ENCODE results near the gene CCM2L. TPM values are rescaled to one million over a fixed set of nuclear protein-coding genes. Genes with fewer than 3 reads are reported as not detected.

Gene CCM2L
- polyA plus RNA-seq, 3 donors: not detected

GRCh38 chr20:32064667-32065066 is 54.4 kb downstream of the CCM2L start:
- Histone ChIP-seq H3K36me3 (replicated peaks in 1 of 2; ENCODE audit: control insufficient read depth in 1 of 2, insufficient read depth in 2 of 2, low read length in 2 of 2) (peaks cover 33 to 41% of the 10 kb centered on the region in 2 donors), H3K79me2 (ENCODE audit: insufficient read depth, low read length) (peaks cover 92% of the 10 kb centered on the region), H3K9ac (ENCODE audit: insufficient read depth, low read length, poor library complexity, severe bottlenecking) (peak overlapping the region; percentile 12), H3K27me3 (ENCODE audit: control insufficient read depth in 2 of 2, insufficient read depth in 2 of 2, low read length in 2 of 2) (no peaks in the 10 kb centered on the region), H3K4me3 (replicated peaks in 1 of 3; ENCODE audit: low read depth in 2 of 3, low read length in 3 of 3) (peak overlapping the region in 1 of 3 experiments; percentile 47), H4K20me1 (ENCODE audit: insufficient read depth, low read length) (peaks cover 6% of the 10 kb centered on the region), H2AFZ (ENCODE audit: insufficient read depth, low read depth, low read length, poor library complexity, severe bottlenecking) (no peak overlapping the region), H3K27ac (ENCODE audit: low read depth in 1 of 2, low read length in 2 of 2) (peak overlapping the region; percentile 79 to 94), H3K4me1 (ENCODE audit: control insufficient read depth in 1 of 2, insufficient read depth in 2 of 2, low read length in 2 of 2) (peaks cover 96 to 98% of the 10 kb centered on the region in 2 donors), H3K9me3 (replicated peaks in 1 of 2; ENCODE audit: control insufficient read depth in 1 of 2, insufficient read depth in 1 of 2, low read length in 2 of 2) (no peaks in the 10 kb centered on the region), H3K4me2 (replicated peaks; ENCODE audit: extremely low read depth, low read length, poor library complexity, severe bottlenecking) (peak overlapping the region; percentile 49)
- H3K4me1 Mint-ChIP-seq: peaks cover 88% of the 10 kb centered on the region
- intact Hi-C loops (cut with micrococcal nuclease): loop anchor here (2.0 to 5.0 kb wide), 3 partner anchors 14 to 48 kb away; no protein-coding TSS in a partner anchor
- peak overlapping the region; percentile 97 to 100 (median 99) for H3K27ac Mint-ChIP-seq
- no peaks in the 10 kb centered on the region for H3K27me3 Mint-ChIP-seq (ENCODE audit: low read depth in 3 of 3)
- peak overlapping the region; percentile 12 to 62 for H3K4me3 Mint-ChIP-seq
- peaks cover 0 to 2% (median 0%) of the 10 kb centered on the region in 7 donors for H3K9me3 Mint-ChIP-seq
- DNase-seq: no peak
- no peak for TF ChIP-seq CTCF (IDR thresholded peaks at IDR 0.05)
- WGBS (ENCODE audit: insufficient coverage): 73% methylated on average over 3 of the region's 7 CpGs
- peaks cover 61 to 88% of the 10 kb centered on the region in 2 donors for H3K36me3 Mint-ChIP-seq

DNA sequence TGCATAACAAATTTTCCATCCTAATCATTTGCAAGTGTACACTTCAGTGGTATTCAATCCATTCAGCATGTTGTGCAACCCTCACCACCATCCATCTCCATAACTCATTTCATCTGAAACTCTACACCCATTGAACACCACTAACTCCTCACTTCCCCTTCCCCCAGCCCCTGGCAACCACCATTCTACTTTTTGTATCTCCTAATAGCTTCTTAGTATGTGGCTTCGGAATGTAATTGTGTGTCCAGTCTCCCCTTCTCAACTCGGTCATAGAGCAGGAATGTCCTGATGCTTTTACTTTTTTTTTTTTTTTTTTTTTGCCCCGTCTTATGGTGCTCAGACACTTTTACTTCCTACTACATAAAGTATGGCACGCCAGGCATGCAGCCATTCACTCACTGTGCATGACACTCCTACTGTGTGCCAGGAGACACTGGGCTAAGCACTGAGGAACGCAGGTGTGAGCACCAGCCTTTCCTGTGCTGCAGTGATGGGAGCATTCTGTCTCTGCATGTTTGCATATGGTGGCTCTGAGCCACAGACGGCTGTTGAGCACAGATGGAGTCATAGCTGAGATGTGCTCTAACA is 57.1 kb downstream of the CCM2L start:
- no peaks in the 10 kb centered on the region for H3K9me3 ChIP-seq (replicated peaks in 1 of 2; ENCODE audit: control insufficient read depth in 1 of 2, insufficient read depth in 1 of 2, low read length in 2 of 2)
- DNase-seq: peak; percentile 48 to 70 (median 62)
- no peak overlapping the region for H2AFZ ChIP-seq (ENCODE audit: insufficient read depth, low read depth, low read length, poor library complexity, severe bottlenecking)
- H3K9me3 Mint-ChIP-seq: peaks cover 0 to 2% (median 0%) of the 10 kb centered on the region in 7 donors
- no peak overlapping the region for H3K9ac ChIP-seq (ENCODE audit: insufficient read depth, low read length, poor library complexity, severe bottlenecking)
- peak overlapping the region; percentile 79 to 97 for H3K27ac ChIP-seq (ENCODE audit: low read depth in 1 of 2, low read length in 2 of 2)
- H3K4me1 Mint-ChIP-seq: peaks cover 80% of the 10 kb centered on the region
- H3K4me2 ChIP-seq (replicated peaks; ENCODE audit: extremely low read depth, low read length, poor library complexity, severe bottlenecking): peak overlapping the region; percentile 9
- H3K4me3 Mint-ChIP-seq: peak overlapping the region in 1 of 2 donors; percentile 51
- peaks cover 91% of the 10 kb centered on the region for H3K79me2 ChIP-seq (ENCODE audit: insufficient read depth, low read length)
- 60% methylated on average over 1 of the region's 6 CpGs for WGBS (ENCODE audit: insufficient coverage)
- peaks cover 0 to 4% (median 0%) of the 10 kb centered on the region in 3 donors for H3K27me3 Mint-ChIP-seq (ENCODE audit: low read depth in 3 of 3)
- peaks cover 35 to 41% of the 10 kb centered on the region in 2 donors for H3K36me3 ChIP-seq (replicated peaks in 1 of 2; ENCODE audit: control insufficient read depth in 1 of 2, insufficient read depth in 2 of 2, low read length in 2 of 2)
- H3K36me3 Mint-ChIP-seq: peaks cover 59 to 85% of the 10 kb centered on the region in 2 donors
- peaks cover 94% of the 10 kb centered on the region in 2 donors for H3K4me1 ChIP-seq (ENCODE audit: control insufficient read depth in 1 of 2, insufficient read depth in 2 of 2, low read length in 2 of 2)
- H3K27me3 ChIP-seq (ENCODE audit: control insufficient read depth in 2 of 2, insufficient read depth in 2 of 2, low read length in 2 of 2): no peaks in the 10 kb centered on the region
- H3K4me3 ChIP-seq (replicated peaks in 1 of 3; ENCODE audit: low read depth in 2 of 3, low read length in 3 of 3): peak overlapping the region in 1 of 3 experiments; percentile 4
- peak overlapping the region; percentile 82 to 100 (median 94) for H3K27ac Mint-ChIP-seq
- H4K20me1 ChIP-seq (ENCODE audit: insufficient read depth, low read length): peaks cover 21% of the 10 kb centered on the region
- intact Hi-C loops (cut with micrococcal nuclease): loop anchor here (2.0 to 5.0 kb wide), 2 partner anchors 17 to 35 kb away; no protein-coding TSS in a partner anchor
- TF ChIP-seq CTCF (IDR thresholded peaks at IDR 0.05): no peak

Measured in CD14-positive monocyte (primary cell).